ENCODE measurements around the gene CAPZB.

The CAPZB gene

DNA sequence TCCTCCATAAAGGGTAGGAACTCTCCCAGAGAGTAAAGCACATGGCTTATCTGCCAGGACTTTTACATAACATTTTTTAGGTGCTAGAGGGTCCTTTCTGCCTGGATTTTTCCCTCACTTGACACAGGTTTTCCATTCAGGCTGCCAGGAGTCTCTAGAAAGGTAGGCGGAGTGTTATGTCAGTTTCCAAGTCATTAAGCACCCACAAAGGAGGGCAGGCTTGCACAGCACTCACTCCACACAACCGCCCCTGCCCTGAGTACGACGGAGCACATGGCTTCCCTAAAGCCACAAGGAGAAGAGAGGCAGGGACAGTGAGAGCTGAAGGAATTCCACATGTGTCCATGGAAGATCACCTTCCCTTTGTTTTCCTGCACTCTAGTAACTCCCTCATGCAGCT lies 55.7 kb downstream of the CAPZB start:
- DNase-seq (ENCODE audit: low read depth in 2 of 2), result no peak

DNA sequence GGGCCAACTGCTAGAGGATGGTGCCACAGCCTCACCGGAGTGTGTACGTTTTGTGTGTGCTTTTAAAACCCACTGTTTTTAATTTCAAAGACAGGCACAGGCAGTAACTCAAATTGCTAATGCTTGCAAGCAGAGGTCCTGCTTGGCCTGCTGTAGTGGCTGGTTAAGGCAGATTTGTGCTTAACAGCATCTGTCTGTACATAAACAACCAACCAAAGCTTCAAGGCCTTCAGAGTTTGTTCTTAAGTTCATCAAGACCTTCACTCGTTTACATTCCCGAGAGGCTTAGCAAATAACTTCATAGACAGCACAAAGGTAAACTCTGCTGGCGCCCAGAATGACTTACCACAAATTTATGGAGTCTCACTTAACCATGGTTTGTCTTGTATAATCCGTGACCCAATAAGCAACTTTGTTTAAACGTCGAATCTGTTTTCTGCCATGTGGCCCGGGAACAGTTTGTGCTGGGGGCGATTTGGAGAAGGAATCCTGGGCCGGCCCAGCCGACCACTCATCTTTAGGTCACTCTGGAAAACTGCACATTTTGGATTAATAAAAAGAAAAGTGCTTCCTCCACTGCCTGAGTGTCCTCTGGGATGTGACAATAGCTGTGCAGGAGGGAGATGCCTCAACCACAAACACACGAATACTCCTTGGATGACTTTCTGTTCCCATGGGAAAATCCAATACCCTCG lies 58.1 kb downstream of the CAPZB start:
- DNase-seq (ENCODE audit: low read depth in 2 of 2), result no peak

DNA sequence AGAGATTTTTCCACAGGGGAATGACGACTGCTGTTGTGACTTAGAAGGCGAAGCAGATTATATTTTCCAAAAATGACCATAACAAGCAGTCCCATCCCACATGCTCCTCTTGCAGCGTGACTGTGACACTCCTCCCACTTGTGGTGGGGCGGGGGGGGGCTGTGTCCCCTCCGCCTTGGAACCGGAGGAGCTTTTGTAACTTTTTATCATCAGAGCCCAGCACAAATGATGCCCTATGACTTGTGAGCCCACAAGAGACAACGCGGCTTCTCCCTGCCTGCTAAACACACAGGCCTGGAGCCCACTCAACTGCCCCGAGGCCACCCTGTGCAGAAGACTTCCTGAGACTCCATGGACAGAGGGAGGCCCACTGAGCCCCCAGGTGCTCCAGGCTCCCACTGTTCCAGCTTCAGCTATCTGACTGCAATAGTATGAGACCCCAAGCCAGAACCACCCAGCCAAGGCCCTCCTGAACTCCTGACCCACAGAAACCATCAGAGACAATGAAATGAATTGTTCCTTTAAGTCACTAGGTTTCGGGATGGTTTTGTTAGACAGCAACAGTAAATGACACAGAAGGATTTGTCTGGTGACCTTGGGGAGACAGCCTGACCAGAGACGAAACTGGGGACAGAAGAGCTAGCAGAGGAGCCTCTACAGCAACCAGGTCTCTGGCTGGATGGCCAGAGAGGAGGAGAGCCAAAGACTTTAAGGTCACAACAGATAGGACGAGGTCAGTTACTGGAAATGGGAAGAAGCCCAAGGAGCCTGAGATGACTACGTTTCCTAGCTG lies 58.8 kb downstream of the CAPZB start:
- no peak for DNase-seq (ENCODE audit: low read depth in 2 of 2)

DNA sequence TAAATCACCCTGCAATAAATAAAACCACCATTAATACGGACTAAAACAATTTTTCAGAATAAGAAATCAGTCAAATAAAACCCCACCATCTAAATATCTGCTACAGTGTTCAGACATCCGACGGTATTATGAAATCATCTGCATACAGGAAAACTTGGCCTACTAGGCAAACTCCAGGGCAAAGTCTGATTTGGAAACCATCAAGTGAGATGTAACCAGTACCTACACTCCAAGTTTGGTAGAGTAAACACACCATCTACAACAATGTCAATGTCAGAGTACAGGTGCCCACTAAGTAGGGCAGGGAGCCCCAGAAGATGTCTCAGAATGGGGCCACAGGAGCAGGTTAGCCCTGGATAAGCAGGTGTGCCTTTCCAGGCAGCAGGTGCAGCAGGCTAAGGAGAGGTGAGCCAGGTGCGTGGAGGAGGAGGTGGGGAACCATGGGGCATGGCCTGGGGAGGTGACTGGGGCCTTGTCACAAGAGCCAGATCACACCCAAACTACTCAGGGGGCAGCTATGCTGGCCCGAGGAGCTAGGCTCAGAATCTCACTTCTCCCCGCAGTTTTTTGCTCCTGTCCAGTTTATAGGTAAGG lies 59.6 kb downstream of the CAPZB start:
- DNase-seq (ENCODE audit: low read depth in 2 of 2), result no peak

DNA sequence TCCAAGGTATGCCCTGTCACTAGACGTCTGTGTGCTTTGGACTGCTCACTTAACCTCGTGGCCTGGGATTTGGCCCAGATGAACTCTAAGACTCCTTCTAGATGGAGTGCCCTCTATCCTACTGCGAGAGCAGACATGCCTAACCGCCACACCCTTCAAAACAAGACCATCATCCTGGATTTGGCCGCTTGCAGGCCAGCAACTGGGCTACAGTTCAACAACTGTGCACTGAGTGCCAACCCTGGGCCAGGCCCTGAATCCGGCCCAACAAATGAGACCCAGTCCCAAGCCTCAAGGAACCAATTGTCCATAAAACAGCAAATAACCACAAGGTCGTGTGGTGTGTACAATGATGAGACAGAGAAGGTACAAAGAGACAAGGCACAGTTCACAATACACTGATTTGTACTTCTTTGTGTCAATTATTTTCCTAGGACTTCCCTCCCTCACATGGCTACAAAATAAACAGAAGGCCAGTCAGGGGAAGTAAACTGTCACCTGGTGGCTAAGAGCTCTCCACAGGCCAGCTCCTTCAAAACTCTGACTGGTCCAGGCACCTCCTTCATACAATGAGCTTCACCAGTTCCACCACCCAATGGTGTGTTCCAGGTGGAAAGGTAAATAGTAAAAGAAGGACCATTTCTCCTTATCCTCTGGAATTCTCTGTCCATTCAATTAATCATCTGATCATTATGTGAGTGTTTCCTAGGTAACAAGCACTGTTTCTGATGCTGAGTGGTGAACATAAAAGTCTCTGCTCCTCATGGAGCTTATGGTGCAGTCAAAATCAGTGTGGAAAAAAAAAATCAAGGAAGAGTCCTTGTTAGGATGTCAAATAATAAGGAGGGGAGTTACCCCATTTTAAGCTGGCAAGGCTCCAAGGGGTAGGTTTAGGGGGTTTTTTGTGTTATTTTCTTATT lies 60.4 kb downstream of the CAPZB start:
- no peak for DNase-seq (ENCODE audit: low read depth in 2 of 2)

DNA sequence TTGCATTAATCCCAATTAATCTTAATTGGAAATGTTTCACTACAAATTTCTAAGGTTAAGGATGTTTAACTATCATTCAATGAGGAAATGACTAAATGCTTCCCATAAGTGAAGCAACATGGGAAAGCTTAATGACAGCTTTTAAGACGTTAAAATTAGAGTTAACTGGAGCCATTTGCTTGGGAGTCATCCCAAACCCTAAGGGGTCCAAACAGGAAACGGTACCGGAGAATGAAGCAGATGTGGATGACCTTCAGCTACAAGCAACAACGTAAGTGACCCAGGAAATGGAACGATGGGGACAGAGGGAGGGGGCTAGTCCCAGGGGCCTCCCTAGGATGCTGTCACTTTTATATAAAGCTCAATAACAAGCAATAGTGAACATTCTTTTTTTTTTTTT lies 62.2 kb downstream of the CAPZB start:
- no peak for DNase-seq (ENCODE audit: low read depth in 2 of 2)

DNA sequence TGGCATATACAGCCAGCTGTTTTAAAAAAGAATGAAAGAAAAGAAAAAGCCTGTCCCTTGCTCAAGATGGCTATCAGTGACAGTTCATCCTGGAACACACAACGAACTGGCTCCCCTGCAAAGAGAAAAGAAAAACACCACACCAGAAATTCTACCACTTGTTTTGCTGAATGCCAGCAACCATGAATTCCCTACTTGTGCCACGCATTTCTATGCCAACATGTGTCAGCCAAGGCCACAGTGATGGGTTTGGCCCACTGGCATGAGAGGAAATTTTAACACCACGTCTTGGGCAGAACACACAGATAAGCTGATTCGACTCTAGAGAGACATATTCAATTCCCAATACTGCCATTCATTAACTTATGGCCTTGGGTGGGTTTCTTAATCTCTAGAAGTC lies 64.0 kb downstream of the CAPZB start:
- no peak for DNase-seq (ENCODE audit: low read depth in 2 of 2)

DNA sequence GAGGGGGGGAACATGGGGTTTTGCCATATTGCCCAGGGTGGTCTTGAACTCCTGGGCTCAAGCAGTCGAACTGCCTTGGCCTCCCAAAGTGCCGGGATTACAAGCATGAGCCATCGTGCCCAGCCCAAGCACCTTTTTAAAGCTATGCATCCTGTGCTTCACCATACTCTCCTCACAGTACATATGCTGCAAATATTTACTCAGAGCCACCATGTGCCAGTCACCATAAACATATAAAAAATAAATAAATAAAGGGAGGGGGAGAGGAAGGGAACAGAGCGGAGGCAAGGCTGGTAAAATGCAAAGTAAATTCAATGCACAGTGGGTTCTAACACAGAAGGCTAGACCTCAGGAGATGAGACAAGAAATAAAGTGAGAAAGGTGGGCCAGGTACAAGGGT lies 64.7 kb downstream of the CAPZB start:
- DNase-seq (ENCODE audit: low read depth in 2 of 2), result no peak

DNA sequence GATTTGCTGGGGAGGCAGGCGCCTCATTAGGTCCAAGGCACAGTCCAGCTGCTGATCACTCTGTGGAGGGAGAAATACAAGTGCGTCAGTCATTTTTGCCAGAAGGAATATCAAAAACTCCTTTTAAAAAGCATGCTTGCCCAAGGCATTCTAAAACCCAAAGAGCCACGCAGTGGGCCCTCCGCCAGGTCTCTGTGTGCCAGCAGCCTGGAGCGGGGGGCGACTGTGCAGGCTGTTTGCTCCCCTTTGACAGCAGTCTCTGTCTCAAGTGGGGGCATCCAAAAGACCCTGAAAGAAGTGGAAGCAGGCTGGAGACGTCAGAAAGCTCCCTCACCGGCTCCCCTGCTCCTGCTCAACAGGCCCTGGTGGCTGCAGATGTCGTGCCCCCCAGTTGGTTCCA lies 65.6 kb downstream of the CAPZB start:
- no peak for DNase-seq (ENCODE audit: low read depth in 2 of 2)

DNA sequence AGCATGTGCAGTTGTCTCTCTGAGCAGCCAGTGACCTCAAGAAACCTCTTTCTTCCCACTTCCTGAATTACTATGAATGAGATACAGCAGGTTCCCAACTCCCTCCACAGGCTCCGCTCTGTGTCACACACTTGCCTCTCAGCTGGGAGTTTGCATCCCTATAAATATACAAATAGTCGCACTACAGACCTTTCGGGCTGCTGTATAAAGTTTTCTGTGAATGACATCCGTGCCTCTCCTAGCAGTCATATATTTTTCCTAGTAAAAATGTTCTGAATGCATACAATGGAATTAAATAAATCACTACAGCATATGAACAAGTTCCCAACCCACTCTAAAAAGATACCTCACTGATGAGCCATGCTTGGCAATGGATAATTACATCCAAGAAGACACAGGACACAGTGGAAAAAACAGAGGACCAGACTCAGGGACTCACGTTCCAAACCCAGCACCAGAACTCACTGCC lies 66.8 kb downstream of the CAPZB start:
- no peak for DNase-seq (ENCODE audit: low read depth in 2 of 2)

DNA sequence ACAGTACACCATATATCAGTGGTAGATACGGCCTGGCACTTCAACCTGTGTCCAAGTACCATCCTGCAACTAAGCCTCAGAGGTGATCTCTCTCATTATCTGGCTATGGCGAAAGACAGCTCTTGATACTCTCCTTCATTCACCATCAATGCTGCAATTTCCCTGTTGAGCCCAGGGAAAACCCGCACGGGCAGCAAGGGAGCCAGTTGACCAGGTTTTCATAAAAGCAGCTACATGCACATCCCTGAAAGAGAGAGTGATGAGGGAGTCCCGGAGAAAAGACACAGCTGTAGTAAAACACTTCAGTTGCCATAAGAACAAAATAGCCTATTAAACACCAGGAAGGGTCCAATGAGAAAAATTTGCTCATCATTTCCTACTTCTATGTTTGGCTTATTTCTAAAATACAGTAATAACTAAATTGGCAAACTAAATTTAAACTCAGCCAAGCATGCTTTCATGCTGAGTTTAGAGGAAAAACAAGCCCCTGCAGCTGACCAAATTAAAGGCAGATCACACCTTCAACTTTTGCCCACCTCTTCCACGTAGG lies 68.3 kb downstream of the CAPZB start:
- DNase-seq (ENCODE audit: low read depth in 2 of 2), result no peak

DNA sequence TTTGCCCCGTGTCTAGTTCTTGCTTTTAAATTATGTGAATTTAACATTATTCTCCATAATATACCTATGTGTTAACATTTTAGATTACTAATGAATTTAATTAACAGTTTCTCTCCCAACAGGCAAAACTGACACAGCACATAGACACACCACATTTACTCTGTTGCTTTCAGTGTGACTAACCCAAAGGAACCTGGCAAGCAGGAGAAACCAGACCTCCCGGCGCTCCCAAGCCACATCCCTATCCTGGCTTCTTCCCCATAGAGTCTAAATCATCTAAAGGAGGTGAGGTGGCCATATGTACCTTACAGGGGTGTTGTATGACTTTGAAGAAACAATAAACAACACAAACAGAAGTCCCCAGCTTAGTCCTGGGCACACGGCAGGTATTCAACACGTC lies 69.2 kb downstream of the CAPZB start:
- no peak for DNase-seq (ENCODE audit: low read depth in 2 of 2)

DNA sequence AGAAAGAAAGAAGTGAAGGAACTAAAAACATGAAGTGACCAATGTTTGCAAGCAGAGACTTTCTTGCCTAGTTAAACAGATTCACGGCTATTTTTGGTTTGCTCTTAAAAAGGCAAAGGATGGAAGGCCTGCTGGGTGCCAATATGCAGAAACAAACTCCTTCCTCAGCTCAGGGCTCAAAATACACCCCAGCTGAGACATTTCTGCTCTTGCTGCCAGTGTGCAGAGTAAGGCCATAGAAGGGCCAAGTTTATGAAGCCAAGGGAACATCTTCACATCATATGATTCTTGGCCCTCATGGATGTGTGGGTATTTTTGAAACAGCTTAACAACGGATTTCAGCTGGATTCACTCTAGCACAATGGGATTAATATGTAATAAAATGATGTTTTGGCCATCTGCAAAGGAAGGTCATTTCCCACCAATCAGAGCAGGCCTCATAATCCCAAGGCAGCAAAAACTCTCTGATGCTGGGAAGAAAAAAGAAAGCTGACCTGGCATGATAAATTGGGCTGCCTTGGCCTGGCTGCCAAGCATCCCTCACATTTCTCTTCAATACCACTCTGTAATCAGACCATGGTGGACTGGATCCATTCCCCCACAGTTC lies 70.7 kb downstream of the CAPZB start:
- no peak for DNase-seq (ENCODE audit: low read depth in 2 of 2)

DNA sequence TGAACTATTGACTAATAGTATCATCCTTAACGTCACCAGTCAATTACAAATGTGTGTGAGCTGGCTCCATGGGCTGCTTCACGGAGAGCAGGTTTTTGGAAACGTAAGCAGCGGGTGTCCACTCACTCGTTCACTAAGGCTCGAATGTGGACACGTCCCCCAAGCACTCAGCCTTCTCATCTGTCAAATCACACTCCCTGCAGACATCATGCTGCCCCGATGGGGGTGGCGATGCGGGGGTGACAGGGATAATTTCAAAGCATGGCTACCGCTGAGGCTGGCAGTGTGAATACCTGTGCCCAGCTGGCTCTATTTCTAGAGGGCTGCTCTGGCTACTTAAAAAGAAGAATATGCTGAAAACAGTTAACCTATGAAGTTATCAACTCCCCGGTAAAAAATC lies 71.3 kb downstream of the CAPZB start:
- no peak for DNase-seq (ENCODE audit: low read depth in 2 of 2)

DNA sequence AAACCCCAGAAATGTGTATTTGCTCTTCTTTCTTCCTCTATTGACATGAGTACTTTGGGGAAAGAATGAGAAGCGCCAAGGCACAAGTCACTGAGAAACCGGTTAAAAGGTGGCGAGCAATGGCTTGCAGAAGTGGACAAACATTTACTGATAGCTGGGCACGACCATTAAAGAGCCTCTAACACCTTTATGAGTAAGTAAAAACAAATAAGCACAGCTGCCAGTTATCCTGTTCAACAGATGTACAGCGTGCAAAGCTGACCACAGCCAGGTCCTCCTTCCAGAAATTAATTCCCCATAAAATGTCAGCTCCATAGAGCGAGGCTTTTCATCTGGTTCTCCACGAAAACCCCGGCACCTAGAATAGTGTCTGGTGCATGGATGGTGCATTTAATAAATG lies 72.7 kb downstream of the CAPZB start:
- no peak for DNase-seq (ENCODE audit: low read depth in 2 of 2)

DNA sequence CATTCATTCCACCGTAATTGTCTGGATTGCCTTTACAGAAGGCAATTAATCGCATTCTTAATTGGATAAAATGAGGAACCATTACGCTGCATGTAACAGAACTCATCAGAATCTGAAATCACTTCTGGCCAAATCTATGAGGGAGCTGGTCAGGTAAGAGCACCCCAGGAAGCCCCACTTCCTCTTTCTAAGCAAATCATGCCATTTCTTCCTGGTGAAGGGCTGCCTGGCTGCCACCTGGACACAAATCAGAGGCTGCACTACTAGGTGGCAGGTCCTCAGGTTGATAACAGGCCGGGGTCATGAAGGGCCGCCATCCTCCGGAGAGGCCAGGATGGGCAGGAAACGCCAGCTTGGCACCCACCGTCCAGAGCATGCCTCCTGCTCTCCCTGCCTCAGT lies 73.7 kb downstream of the CAPZB start:
- no peak for DNase-seq (ENCODE audit: low read depth in 2 of 2)

DNA sequence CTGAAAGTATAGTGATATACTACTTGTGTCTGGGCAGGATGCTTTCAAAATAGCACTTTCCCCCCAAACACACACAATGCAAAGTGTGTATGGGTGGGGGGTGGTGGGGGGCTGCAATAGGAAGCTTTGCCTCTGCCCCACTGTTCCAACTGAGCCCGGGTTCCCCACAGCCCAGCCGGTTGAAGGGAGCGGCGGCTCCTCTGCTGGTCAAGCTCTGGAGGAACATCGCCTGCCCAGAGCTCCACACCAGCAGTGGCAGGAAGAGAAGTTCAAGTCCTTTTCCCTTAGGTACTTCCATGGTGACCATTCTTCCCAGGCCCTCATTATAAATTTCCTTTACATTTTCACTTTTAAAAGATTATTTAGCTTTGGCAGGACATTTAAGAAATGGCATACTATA lies 74.9 kb downstream of the CAPZB start:
- no peak for DNase-seq (ENCODE audit: low read depth in 2 of 2)

DNA sequence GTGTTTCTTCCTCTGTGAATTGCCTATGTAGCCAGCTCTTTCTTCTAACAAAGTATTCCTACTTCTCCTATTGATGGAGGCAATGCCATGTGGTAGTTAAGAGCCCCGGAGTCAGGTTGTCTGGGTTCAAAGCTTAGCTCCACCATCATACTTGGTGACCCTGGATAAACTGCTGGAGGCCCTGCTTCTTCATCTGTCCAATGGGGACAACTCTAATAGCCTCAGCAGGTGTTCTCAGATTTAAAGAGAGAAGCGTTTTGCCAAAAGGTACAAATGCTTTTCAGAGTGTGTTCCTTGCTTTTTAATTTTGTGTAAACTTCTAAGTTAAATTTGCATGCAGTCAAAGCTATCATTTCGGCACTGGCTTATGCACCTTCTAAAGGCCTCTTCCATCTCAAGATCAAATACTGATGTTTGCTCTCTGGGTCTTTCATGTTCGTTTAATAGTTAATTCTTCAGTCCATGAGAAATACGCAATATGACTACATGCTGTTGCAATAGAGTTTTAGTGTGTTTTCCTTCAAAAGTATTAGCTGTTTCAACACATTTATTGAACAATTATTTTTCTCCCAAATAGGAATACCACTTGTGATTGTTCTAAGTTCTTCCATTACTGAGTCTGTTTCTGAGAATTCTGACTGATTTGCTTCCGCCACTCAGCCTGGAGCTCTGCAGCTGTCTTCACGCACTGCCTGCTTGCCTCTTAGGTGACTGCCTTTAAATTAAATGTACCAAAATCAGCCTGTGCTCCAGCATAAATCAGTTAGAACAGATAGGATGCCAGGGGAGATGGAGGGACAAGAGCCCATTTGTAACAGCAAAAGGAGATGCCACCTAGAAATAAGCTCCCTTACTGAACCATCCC lies 75.6 kb downstream of the CAPZB start:
- no peak for DNase-seq (ENCODE audit: low read depth in 2 of 2)

DNA sequence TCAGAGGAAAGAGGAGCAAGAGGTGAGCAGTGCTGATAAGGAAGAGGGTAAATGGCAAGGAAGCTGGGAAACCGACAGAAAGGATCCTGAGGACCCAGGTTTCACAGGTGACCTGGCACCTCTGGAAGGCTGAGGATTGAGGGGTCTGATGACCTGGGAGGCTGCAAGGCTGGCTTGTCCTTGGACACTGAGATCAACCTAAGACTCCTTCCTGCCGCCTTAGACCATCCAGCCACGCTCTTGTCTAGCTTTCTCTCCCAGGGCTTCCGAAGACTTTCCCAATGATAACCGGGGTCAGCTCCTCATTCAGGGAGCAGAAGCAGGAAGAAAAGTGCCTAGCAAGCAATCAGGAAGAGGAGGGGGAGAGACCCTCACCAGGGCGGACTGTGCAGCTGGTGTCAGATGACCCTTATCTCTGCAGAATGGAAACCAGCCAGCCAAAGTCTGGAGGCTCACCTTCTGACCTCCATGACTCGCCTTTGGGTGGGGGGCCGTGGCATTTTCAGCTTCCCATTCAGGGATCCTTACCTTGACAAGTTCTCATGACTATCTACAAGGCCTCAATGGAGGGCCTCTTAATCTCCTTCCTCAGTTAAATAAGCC lies 77.7 kb downstream of the CAPZB start:
- DNase-seq (ENCODE audit: low read depth in 2 of 2), result no peak

DNA sequence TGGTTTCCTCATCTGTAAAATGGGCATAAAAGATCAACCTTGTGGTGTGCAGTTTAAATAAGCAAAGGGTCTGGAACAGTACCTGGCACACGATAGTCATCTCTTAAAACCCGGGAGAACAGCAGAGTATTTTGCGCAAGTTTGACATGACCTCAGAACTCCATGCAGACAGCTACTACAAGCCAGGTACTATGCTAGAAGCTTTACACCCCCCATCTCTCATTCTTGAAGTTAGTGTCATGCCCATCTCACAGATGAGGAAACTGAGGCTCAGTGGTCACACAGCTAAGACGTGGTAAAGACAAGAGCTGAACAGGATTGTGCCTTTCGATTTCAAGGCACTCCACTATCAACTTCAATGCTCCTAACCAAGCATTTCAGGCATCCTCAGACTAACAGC lies 78.7 kb downstream of the CAPZB start:
- no peak for DNase-seq (ENCODE audit: low read depth in 2 of 2)

All from fibroblast of skin of left biceps (primary cell).